Measurements from ENCODE around the gene CCDC93.

Gene CCDC93

GRCh38 chr2:117963446-117963845, 50.4 kb downstream of the CCDC93 start:
- TF ChIP-seq POLR2A (IDR thresholded peaks at IDR 0.05; ENCODE audit: extremely low read depth, insufficient read length), result no peak
- TF ChIP-seq MAX (IDR thresholded peaks at IDR 0.05; ENCODE audit: low read depth, low read length), result no peak
- no peak for TF ChIP-seq MYC (IDR thresholded peaks at IDR 0.05; ENCODE audit: low read depth, low read length)
- no peak for TF ChIP-seq CTCF (IDR thresholded peaks at IDR 0.05; ENCODE audit: low read depth, low read length)
- no peak for DNase-seq (ENCODE audit: low read depth)
- H3K4me3 ChIP-seq (ENCODE audit: low read depth, low read length), result no peak overlapping the region

- DNase-seq (ENCODE audit: low read depth), result no peak
- TF ChIP-seq POLR2A (IDR thresholded peaks at IDR 0.05; ENCODE audit: extremely low read depth, insufficient read length) (no peak), MAX (IDR thresholded peaks at IDR 0.05; ENCODE audit: low read depth, low read length) (no peak), MYC (IDR thresholded peaks at IDR 0.05; ENCODE audit: low read depth, low read length) (no peak), CTCF (IDR thresholded peaks at IDR 0.05; ENCODE audit: low read depth, low read length) (no peak)
- no peak overlapping the region for H3K4me3 ChIP-seq (ENCODE audit: low read depth, low read length)
Measured at GRCh38 chr2:117961201-117961600, 52.7 kb downstream of the CCDC93 start.

GRCh38 chr2:117960231-117960630, 53.6 kb downstream of the CCDC93 start:
- TF ChIP-seq MYC (IDR thresholded peaks at IDR 0.05; ENCODE audit: low read depth, low read length), result no peak
- no peak overlapping the region for H3K4me3 ChIP-seq (ENCODE audit: low read depth, low read length)
- DNase-seq (ENCODE audit: low read depth), result no peak

GRCh38 chr2:117958186-117958585, 55.7 kb downstream of the CCDC93 start:
- no peak for DNase-seq (ENCODE audit: low read depth)
- H3K4me3 ChIP-seq (ENCODE audit: low read depth, low read length), result no peak overlapping the region
- TF ChIP-seq CTCF (IDR thresholded peaks at IDR 0.05; ENCODE audit: low read depth, low read length) (no peak), POLR2A (IDR thresholded peaks at IDR 0.05; ENCODE audit: extremely low read depth, insufficient read length) (no peak), MAX (IDR thresholded peaks at IDR 0.05; ENCODE audit: low read depth, low read length) (no peak), MYC (IDR thresholded peaks at IDR 0.05; ENCODE audit: low read depth, low read length) (no peak)

GRCh38 chr2:117957616-117958015, 56.3 kb downstream of the CCDC93 start:
- H3K4me3 ChIP-seq (ENCODE audit: low read depth, low read length), result no peak overlapping the region
- DNase-seq (ENCODE audit: low read depth), result no peak
- TF ChIP-seq MAX (IDR thresholded peaks at IDR 0.05; ENCODE audit: low read depth, low read length), result no peak
- no peak for TF ChIP-seq CTCF (IDR thresholded peaks at IDR 0.05; ENCODE audit: low read depth, low read length)
- no peak for TF ChIP-seq MYC (IDR thresholded peaks at IDR 0.05; ENCODE audit: low read depth, low read length)
- TF ChIP-seq POLR2A (IDR thresholded peaks at IDR 0.05; ENCODE audit: extremely low read depth, insufficient read length), result no peak

- DNase-seq (ENCODE audit: low read depth), result no peak
- TF ChIP-seq MYC (IDR thresholded peaks at IDR 0.05; ENCODE audit: low read depth, low read length) (no peak), MAX (IDR thresholded peaks at IDR 0.05; ENCODE audit: low read depth, low read length) (no peak), POLR2A (IDR thresholded peaks at IDR 0.05; ENCODE audit: extremely low read depth, insufficient read length) (no peak), CTCF (IDR thresholded peaks at IDR 0.05; ENCODE audit: low read depth, low read length) (peak; percentile 18)
- H3K4me3 ChIP-seq (ENCODE audit: low read depth, low read length), result no peak overlapping the region
Measured at GRCh38 chr2:117956036-117956796, 57.7 kb downstream of the CCDC93 start.
